ENCODE data around the gene KAT8. TPM values are rescaled to one million over a fixed set of nuclear protein-coding genes. Genes with fewer than 3 reads are reported as not detected.

Gene KAT8
- total and polyA plus RNA-seq, 9 of the 15 experiments (the other 6 are each of a cell fraction or from before 2014, with no cell fraction given) = 10.0 to 98.5 (median 76.4) TPM

DNA sequence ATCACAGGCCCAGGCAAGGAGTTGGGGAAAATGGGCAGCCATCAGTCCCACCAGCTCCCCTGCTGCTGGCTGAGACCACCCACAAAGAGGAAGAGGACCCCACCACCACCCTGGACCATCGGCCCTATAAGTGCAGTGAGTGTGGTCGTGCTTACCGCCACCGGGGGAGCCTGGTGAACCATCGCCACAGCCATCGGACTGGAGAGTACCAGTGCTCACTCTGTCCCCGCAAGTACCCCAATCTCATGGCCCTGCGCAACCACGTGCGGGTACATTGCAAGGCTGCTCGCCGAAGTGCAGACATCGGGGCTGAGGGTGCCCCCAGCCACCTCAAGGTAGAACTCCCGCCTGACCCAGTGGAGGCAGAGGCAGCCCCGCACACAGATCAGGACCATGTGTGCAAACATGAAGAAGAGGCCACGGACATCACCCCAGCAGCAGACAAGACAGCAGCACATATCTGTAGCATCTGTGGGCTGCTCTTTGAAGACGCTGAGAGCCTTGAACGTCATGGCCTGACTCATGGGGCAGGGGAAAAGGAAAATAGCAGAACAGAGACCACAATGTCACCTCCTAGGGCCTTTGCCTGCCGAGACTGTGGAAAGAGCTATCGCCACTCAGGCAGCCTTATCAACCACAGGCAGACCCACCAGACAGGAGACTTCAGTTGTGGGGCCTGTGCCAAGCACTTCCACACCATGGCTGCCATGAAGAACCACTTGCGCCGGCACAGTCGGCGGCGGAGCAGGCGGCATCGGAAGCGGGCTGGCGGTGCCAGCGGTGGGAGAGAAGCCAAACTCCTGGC is 39.7 kb upstream of the KAT8 start (continued):
- TF ChIP-seq, protein P1, sequence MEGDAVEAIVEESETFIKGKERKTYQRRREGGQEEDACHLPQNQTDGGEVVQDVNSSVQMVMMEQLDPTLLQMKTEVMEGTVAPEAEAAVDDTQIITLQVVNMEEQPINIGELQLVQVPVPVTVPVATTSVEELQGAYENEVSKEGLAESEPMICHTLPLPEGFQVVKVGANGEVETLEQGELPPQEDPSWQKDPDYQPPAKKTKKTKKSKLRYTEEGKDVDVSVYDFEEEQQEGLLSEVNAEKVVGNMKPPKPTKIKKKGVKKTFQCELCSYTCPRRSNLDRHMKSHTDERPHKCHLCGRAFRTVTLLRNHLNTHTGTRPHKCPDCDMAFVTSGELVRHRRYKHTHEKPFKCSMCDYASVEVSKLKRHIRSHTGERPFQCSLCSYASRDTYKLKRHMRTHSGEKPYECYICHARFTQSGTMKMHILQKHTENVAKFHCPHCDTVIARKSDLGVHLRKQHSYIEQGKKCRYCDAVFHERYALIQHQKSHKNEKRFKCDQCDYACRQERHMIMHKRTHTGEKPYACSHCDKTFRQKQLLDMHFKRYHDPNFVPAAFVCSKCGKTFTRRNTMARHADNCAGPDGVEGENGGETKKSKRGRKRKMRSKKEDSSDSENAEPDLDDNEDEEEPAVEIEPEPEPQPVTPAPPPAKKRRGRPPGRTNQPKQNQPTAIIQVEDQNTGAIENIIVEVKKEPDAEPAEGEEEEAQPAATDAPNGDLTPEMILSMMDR (IDR thresholded peaks at IDR 0.05 in 2 of 3, conservative IDR thresholded peaks at IDR 0.05 in 1 of 3; ENCODE audit: insufficient read depth in 2 of 3, low read depth in 1 of 3, low read length in 3 of 3) = no peak
- no peak for TF ChIP-seq ATF7 (IDR thresholded peaks at IDR 0.05)
- TF ChIP-seq NCOR1 (IDR thresholded peaks at IDR 0.05) = no peak
- no peak for TF ChIP-seq YY1 (IDR thresholded peaks at IDR 0.05; ENCODE audit: borderline replicate concordance in 1 of 3, control insufficient read depth in 1 of 3, extremely low read depth in 1 of 3, insufficient read depth in 3 of 3, insufficient read length in 1 of 3, insufficient replicate concordance in 2 of 3, low read depth in 1 of 3, low read length in 2 of 3)
- TF ChIP-seq DIDO1 (tag; IDR thresholded peaks at IDR 0.05; ENCODE audit: low read depth) = no peak
- TF ChIP-seq, protein P2, sequence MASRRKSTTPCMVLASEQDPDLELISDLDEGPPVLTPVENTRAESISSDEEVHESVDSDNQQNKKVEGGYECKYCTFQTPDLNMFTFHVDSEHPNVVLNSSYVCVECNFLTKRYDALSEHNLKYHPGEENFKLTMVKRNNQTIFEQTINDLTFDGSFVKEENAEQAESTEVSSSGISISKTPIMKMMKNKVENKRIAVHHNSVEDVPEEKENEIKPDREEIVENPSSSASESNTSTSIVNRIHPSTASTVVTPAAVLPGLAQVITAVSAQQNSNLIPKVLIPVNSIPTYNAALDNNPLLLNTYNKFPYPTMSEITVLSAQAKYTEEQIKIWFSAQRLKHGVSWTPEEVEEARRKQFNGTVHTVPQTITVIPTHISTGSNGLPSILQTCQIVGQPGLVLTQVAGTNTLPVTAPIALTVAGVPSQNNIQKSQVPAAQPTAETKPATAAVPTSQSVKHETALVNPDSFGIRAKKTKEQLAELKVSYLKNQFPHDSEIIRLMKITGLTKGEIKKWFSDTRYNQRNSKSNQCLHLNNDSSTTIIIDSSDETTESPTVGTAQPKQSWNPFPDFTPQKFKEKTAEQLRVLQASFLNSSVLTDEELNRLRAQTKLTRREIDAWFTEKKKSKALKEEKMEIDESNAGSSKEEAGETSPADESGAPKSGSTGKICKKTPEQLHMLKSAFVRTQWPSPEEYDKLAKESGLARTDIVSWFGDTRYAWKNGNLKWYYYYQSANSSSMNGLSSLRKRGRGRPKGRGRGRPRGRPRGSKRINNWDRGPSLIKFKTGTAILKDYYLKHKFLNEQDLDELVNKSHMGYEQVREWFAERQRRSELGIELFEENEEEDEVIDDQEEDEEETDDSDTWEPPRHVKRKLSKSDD (conservative IDR thresholded peaks at IDR 0.05; ENCODE audit: low read length) = no peak
- TF ChIP-seq, protein P3, sequence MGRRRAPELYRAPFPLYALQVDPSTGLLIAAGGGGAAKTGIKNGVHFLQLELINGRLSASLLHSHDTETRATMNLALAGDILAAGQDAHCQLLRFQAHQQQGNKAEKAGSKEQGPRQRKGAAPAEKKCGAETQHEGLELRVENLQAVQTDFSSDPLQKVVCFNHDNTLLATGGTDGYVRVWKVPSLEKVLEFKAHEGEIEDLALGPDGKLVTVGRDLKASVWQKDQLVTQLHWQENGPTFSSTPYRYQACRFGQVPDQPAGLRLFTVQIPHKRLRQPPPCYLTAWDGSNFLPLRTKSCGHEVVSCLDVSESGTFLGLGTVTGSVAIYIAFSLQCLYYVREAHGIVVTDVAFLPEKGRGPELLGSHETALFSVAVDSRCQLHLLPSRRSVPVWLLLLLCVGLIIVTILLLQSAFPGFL (CRISPR knock-in tag; IDR thresholded peaks at IDR 0.05) = no peak
- no peak for TF ChIP-seq CBX2 (IDR thresholded peaks at IDR 0.05; ENCODE audit: insufficient read depth, low read length, poor library complexity, severe bottlenecking)
- TF ChIP-seq ZNF589 (CRISPR knock-in tag; IDR thresholded peaks at IDR 0.05; ENCODE audit: low read depth) = no peak
- TF ChIP-seq TBP (optimal IDR thresholded peaks at IDR 0.05; ENCODE audit: low read depth, low read length) = no peak
- TF ChIP-seq RBFOX2 (IDR thresholded peaks at IDR 0.05; ENCODE audit: low read depth, low read length) = peak; percentile 48; the same call in 1 of the 2 replicates
- TF ChIP-seq GABPB2 (CRISPR knock-in tag; conservative IDR thresholded peaks at IDR 0.05) = no peak
- TF ChIP-seq, protein P4, sequence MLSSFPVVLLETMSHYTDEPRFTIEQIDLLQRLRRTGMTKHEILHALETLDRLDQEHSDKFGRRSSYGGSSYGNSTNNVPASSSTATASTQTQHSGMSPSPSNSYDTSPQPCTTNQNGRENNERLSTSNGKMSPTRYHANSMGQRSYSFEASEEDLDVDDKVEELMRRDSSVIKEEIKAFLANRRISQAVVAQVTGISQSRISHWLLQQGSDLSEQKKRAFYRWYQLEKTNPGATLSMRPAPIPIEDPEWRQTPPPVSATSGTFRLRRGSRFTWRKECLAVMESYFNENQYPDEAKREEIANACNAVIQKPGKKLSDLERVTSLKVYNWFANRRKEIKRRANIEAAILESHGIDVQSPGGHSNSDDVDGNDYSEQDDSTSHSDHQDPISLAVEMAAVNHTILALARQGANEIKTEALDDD (IDR thresholded peaks at IDR 0.05) = no peak
- no peak for TF ChIP-seq ZNF695 (CRISPR knock-in tag; IDR thresholded peaks at IDR 0.05)
- TF ChIP-seq, protein P5, sequence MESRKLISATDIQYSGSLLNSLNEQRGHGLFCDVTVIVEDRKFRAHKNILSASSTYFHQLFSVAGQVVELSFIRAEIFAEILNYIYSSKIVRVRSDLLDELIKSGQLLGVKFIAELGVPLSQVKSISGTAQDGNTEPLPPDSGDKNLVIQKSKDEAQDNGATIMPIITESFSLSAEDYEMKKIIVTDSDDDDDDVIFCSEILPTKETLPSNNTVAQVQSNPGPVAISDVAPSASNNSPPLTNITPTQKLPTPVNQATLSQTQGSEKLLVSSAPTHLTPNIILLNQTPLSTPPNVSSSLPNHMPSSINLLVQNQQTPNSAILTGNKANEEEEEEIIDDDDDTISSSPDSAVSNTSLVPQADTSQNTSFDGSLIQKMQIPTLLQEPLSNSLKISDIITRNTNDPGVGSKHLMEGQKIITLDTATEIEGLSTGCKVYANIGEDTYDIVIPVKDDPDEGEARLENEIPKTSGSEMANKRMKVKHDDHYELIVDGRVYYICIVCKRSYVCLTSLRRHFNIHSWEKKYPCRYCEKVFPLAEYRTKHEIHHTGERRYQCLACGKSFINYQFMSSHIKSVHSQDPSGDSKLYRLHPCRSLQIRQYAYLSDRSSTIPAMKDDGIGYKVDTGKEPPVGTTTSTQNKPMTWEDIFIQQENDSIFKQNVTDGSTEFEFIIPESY (CRISPR knock-in tag; IDR thresholded peaks at IDR 0.05) = 0 out of 2 replicates have a peak, but pooled peaks have one; percentile 16
- TF ChIP-seq FOSL1 (tag; conservative IDR thresholded peaks at IDR 0.05) = 0 out of 2 replicates have a peak, but pooled peaks have one; percentile 13
